CD14-positive monocyte (primary cell): ENCODE results near the gene CGAS. TPM values are rescaled to one million over a fixed set of nuclear protein-coding genes. Genes with fewer than 3 reads are reported as not detected.
A peak's percentile ranks its signal among the peaks of the same experiment; 100 is the strongest.

Source experiments
- DNase-seq, 3 donors: peaks; one replicate each; pipeline ENCODE4 v3.0.0-alpha.2; 2011 to 2022
- H2AFZ ChIP-seq: 2 replicates; pipeline ENCODE4 v1.6.0; 2012; ENCODE audit warnings: mild to moderate bottlenecking, low read depth, low read length, inconsistent platforms; ENCODE audit not compliant: insufficient read depth, poor library complexity, severe bottlenecking
- H3K27ac ChIP-seq, 2 donors: 1 replicate in 1 of 2; 2 replicates in 1 of 2; pipeline ENCODE4 v1.5.1; 2012 to 2013; ENCODE audit warnings: low read length in 2 of 2, control low read depth in 1 of 2, inconsistent platforms in 1 of 2, low read depth in 1 of 2, mild to moderate bottlenecking in 1 of 2
- H3K27me3 ChIP-seq, 2 donors: one replicate each; pipeline versions ENCODE4 v1.6.0 to v1.6.1; 2011 to 2013; ENCODE audit warnings: low read length in 2 of 2; ENCODE audit not compliant: control insufficient read depth in 2 of 2, insufficient read depth in 2 of 2
- H3K36me3 ChIP-seq, 2 donors: replicated peaks in 1 of 2; 1 replicate in 1 of 2; 2 replicates in 1 of 2; pipeline versions ENCODE4 v1.5.1 to v1.6.1; 2012 to 2013; ENCODE audit warnings: low read length in 2 of 2, control low read depth in 1 of 2, inconsistent platforms in 1 of 2, mild to moderate bottlenecking in 1 of 2; ENCODE audit not compliant: insufficient read depth in 2 of 2, control insufficient read depth in 1 of 2
- H3K4me1 ChIP-seq, 2 donors: 1 replicate in 1 of 2; 2 replicates in 1 of 2; pipeline versions ENCODE4 v1.5.1 to v1.6.1; 2012 to 2013; ENCODE audit warnings: low read length in 2 of 2, control low read depth in 1 of 2, inconsistent platforms in 1 of 2, mild to moderate bottlenecking in 1 of 2, moderate library complexity in 1 of 2; ENCODE audit not compliant: insufficient read depth in 2 of 2, control insufficient read depth in 1 of 2
- H3K4me2 ChIP-seq: replicated peaks from 2 replicates; pipeline ENCODE3; 2012; ENCODE audit warnings: low read length, moderate library complexity, mild to moderate bottlenecking; ENCODE audit not compliant: poor library complexity, severe bottlenecking; ENCODE audit errors: extremely low read depth
- H3K4me3 ChIP-seq, 3 experiments: fragments of 200-600 bp in 1 of 3; sonication (generic) in 1 of 3; replicated peaks in 1 of 3; 1 replicate in 2 of 3; 2 replicates in 1 of 3; pipeline ENCODE4 v1.5.1; 2011 to 2013; ENCODE audit warnings: low read length in 3 of 3, mild to moderate bottlenecking in 3 of 3, control low read depth in 2 of 3, low read depth in 2 of 3, inconsistent platforms in 1 of 3, moderate library complexity in 1 of 3
- H3K79me2 ChIP-seq: 2 replicates; pipeline ENCODE4 v1.6.0; 2012; ENCODE audit warnings: mild to moderate bottlenecking, control low read depth, inconsistent platforms, low read length, moderate library complexity; ENCODE audit not compliant: insufficient read depth
- H3K9ac ChIP-seq: 2 replicates; pipeline ENCODE4 v1.6.0; 2017; ENCODE audit warnings: low read length, mild to moderate bottlenecking; ENCODE audit not compliant: insufficient read depth, poor library complexity, severe bottlenecking
- H3K9me3 ChIP-seq, 2 donors: replicated peaks in 1 of 2; 1 replicate in 1 of 2; 2 replicates in 1 of 2; pipeline versions ENCODE4 v1.5.1 to v1.6.1; 2012 to 2013; ENCODE audit warnings: low read length in 2 of 2, control low read depth in 1 of 2; ENCODE audit not compliant: control insufficient read depth in 1 of 2, insufficient read depth in 1 of 2
- H4K20me1 ChIP-seq: 2 replicates; pipeline ENCODE4 v1.6.0; 2012; ENCODE audit warnings: mild to moderate bottlenecking, low read length, control low read depth, moderate library complexity; ENCODE audit not compliant: insufficient read depth
- H3K27ac Mint-ChIP-seq, 7 donors: one replicate each; pipeline ENCODE4 v1.8.0; 2020; ENCODE audit warnings: mild to moderate bottlenecking in 7 of 7, mixed read lengths in 7 of 7, moderate library complexity in 6 of 7, inconsistent platforms in 2 of 7
- H3K27me3 Mint-ChIP-seq, 3 donors: one replicate each; pipeline ENCODE4 v1.8.0; 2021 to 2022; ENCODE audit warnings: low read depth in 3 of 3, mild to moderate bottlenecking in 3 of 3, mixed read lengths in 3 of 3, moderate library complexity in 3 of 3, inconsistent platforms in 1 of 3
- H3K36me3 Mint-ChIP-seq, 2 donors: one replicate each; pipeline ENCODE4 v1.8.0; 2020; ENCODE audit warnings: mixed read lengths in 2 of 2, inconsistent platforms in 1 of 2, mild to moderate bottlenecking in 1 of 2
- H3K4me1 Mint-ChIP-seq: one replicate; pipeline ENCODE4 v1.8.0; 2020; ENCODE audit warnings: mild to moderate bottlenecking, mixed read lengths
- H3K4me3 Mint-ChIP-seq, 2 donors: one replicate each; pipeline ENCODE4 v1.8.0; 2020; ENCODE audit warnings: mild to moderate bottlenecking in 2 of 2, mixed read lengths in 2 of 2, moderate library complexity in 1 of 2
- H3K9me3 Mint-ChIP-seq, 7 donors: one replicate each; pipeline ENCODE4 v1.8.0; 2020 to 2022; ENCODE audit warnings: mixed read lengths in 7 of 7, mild to moderate bottlenecking in 6 of 7, moderate library complexity in 6 of 7, inconsistent platforms in 2 of 7
- CTCF ChIP-seq: fragments of 200-600 bp; IDR thresholded peaks from one replicate; pipeline ENCODE4 v1.8.0; 2022; ENCODE audit warnings: antibody characterized with exemption, mild to moderate bottlenecking
- WGBS: methylation state at CpG from one replicate; pipeline ENCODE4 v1.1.5; 2013; ENCODE audit warnings: missing lambda C conversion rate; ENCODE audit not compliant: insufficient coverage; 5-methylcytosine and 5-hydroxymethylcytosine counted together
- intact Hi-C, 2 donors: fragments of 100-400 bp; cut with micrococcal nuclease; formaldehyde crosslinking; loops; one replicate each; pipeline versions ENCODE4 v1.15.0 to v1.15.1; 2023
- polyA plus RNA-seq, 3 donors: library from polyadenylated mRNA; depleted of rRNA in 1 of 3; unstranded in 2 of 3; stranded (reverse) in 1 of 3; fragments of 300-500 nt in 2 of 3; fragments of >200 nt in 1 of 3; fragmentation: Illumina TruSeq in 2 of 3; gene quantifications; 1 replicate in 2 of 3; 2 replicates in 1 of 3; pipeline ENCODE4 v1.2.3, GENCODE V29; 2012 to 2021

The CGAS gene
- polyA plus RNA-seq, 3 donors = 4.9 to 13.9 (median 6.7) TPM

- no peaks in the 10 kb centered on the region for H3K27me3 ChIP-seq
- Mint-ChIP-seq H3K27ac (peak overlapping the region in 3 of 7 donors; percentile 61 to 78 (median 69)), H3K36me3 (peaks cover 52 to 77% of the 10 kb centered on the region in 2 donors), H3K4me3 (no peak overlapping the region), H3K4me1 (peaks cover 34% of the 10 kb centered on the region), H3K27me3 (no peaks in the 10 kb centered on the region), H3K9me3 (no peaks in the 10 kb centered on the region)
- H3K27ac ChIP-seq = no peak overlapping the region
- intact Hi-C loops = no loop called here
- H4K20me1 ChIP-seq = peaks cover 94% of the 10 kb centered on the region
- no peak overlapping the region for H3K4me2 ChIP-seq
- no peak for TF ChIP-seq CTCF
- no peak overlapping the region for H2AFZ ChIP-seq
- H3K9ac ChIP-seq = no peak overlapping the region
- H3K9me3 ChIP-seq = no peaks in the 10 kb centered on the region
- H3K36me3 ChIP-seq = peaks cover 38 to 78% of the 10 kb centered on the region in 2 donors
- peaks cover 100% of the 10 kb centered on the region for H3K79me2 ChIP-seq
- no peak for DNase-seq
- H3K4me3 ChIP-seq = no peak overlapping the region
- WGBS = 100% methylated on average over 1 of the region's 3 CpGs
- H3K4me1 ChIP-seq = peaks cover 13 to 30% of the 10 kb centered on the region in 2 donors
These were observed 8.5 kb downstream of the CGAS start for GRCh38 chr6:73443555-73443954.

GRCh38 chr6:73435236-73435635 is 16.9 kb downstream of the CGAS start:
- Mint-ChIP-seq H3K36me3 (peaks cover 61 to 85% of the 10 kb centered on the region in 2 donors), H3K4me1 (no peaks in the 10 kb centered on the region), H3K27ac (peak overlapping the region in 1 of 7 donors; percentile 30), H3K4me3 (no peak overlapping the region), H3K9me3 (no peaks in the 10 kb centered on the region), H3K27me3 (no peaks in the 10 kb centered on the region)
- H3K27ac ChIP-seq = no peak overlapping the region
- TF ChIP-seq CTCF = no peak
- H3K79me2 ChIP-seq = peaks cover 96% of the 10 kb centered on the region
- no peaks in the 10 kb centered on the region for H3K4me1 ChIP-seq
- no peak overlapping the region for H2AFZ ChIP-seq
- no peak overlapping the region for H3K4me3 ChIP-seq
- H4K20me1 ChIP-seq = peaks cover 96% of the 10 kb centered on the region
- no peaks in the 10 kb centered on the region for H3K27me3 ChIP-seq
- no peak for DNase-seq
- H3K9ac ChIP-seq = no peak overlapping the region
- WGBS = no CpG with 5 or more reads among the region's 3 CpGs
- H3K9me3 ChIP-seq = no peaks in the 10 kb centered on the region
- no peak overlapping the region for H3K4me2 ChIP-seq
- H3K36me3 ChIP-seq = peaks cover 70 to 92% of the 10 kb centered on the region in 2 donors
- intact Hi-C loops = no loop called here
